ENCODE results near the gene EMID1.
A peak's percentile ranks its signal among the peaks of the same experiment; 100 is the strongest.

The EMID1 gene

DNA sequence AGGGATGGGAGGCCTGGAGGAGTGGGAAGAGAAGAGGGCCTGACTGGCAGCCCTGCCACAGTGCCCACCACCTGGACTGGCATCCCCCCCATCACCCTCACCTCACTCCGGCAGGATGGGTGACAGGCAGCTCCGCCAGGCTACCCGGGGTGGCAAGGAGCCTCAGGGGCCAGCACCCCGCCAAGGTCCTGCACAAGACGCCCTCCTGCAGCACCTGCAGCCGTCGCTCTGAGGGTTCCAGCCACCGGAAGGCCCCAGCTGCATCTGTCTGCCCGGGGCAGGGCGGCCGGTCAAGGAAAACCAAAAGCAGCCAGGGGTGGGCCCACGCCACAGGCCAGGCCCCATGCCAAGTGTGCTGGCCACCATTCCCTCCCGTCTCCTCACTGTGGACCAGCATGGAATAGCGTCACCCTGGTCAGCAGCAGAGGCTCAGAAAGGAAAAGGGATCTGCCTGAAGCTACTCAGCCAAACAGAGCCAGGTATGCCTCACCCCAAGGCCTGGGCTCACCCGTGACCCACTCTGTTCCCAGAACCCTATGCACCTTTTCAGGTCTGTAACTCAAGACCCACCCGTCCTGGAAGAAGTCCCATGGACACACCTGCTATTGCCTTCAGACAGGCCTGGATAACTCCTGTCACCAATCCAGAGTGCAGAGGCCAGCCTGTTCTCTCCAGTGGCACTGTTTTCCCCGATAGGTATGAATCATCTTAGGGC lies 55.1 kb downstream of the EMID1 start:
- DNase-seq, result no peak

DNA sequence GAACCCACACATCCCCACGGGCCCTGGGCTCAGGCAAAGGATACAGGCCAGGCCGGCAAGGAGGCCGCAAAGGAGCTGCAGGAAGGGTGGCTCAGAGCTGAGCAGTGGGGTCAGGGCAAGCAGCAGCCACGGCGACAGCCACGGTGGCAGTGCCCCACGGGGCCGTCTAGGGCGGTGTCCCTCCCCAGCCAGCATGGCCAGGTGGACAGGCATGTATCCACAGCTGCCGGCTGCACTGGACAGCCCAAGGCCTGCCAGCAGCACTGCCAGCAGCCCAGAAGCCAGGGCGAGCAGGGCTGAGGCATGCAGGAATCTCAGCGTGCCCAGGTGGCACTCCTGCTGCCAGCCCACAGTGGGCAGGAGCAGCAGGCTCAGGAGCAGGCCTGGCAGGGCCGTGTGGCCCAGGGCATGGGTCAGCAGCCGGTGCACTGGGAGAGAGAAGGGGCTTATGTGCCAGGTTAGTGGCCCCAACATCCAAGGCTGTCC lies 58.1 kb downstream of the EMID1 start:
- DNase-seq, result no peak

DNA sequence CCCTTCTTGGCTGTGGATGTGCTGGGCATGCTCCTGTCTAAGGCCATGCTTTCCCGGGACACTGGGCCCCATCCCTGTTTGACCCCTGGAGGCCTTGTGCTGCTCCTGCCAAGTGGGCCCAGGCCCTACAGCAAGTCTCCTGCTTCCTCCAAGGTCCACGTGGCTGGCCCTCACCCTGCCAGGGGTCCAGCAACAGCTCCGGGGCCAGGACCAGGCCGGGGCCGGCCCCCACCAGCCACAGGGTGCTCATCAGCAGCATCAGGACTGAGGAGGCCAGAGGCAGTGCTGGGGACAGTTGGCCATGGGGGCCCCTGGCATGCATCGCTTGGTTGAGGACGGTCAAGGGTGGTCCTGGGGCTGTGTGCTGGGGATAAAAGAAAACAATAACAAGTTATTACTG lies 59.6 kb downstream of the EMID1 start:
- no peak for DNase-seq

DNA sequence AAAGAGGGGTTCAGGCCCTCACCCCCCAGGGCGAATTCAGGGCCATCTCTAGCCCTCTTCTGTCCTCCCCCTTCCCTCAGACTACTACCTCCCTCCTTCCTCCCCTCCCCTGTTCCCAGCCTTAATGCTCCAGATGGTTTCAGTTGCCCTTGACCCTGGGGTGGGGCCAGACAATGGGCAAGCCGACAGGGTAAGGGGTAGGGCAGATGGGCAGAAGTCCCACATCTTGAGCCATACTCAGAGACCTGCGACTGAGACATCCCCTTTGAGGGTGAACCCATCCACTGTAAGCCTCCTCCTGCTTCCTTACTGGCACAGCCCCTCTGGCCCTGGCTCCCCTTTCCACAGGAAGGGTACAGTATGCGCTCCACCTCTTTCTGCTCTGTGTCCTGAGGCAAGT lies 60.2 kb downstream of the EMID1 start:
- DNase-seq, result no peak

DNA sequence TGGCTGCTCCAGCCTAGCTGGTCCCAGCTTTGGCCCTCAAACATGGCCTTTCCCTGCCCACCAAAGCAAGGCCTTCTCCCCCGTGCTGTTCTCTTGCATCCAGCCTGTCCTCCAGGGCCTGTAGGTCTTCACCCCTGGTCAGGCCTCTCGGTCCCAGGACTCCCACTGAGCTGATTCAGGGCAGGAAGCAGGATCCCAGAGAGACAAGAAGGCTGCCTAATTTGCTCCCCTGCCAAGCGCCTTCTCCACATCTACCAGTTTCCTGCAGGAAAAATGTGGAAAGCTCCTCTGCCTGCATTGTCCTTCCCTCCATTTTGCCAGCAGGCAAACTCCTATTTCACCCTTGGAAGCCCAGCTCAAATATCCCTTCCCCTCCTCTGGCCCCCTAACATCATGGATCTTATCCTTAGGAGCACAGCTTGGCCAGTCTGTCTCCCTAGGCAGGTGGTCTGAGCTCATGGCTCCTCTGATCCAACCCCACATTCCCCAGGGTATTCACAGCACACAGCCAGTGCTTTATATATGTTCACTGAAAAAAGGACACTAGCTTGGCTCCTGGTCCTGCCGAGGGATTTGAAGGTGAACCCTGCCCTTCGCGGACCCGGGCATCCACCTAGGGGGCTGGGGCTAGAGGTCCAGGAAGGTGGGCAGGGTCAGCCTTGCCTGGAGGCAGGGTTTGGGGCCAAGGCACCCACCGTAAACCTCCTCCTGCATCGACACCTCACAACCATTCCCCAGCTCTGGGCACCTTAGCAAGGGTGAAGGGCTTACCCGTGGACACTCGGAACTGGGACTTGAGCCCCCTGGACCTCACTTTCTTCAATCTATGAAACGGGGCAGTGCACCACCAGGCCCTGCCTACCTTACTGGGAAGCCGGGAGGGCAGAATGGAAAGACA lies 61.1 kb downstream of the EMID1 start:
- no peak for DNase-seq

DNA sequence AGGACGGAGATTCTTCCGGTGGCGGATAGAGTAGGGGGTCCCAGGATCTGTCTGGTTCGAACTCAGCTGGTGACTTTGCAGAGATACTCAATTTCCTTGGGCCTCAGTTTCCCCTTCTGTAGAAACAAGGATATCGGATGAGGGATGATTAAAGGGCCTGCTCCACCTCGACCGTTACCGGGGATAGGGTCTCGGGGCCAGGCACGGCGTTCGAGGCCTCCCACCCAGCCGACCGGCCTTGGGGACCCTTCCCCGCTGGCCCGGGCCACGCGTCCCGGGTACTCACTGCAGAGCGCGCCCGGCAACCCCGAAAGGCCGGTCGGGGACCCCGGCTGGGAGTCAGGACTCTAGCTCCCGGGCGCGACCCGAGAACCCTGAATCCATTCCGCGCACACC lies 61.8 kb downstream of the EMID1 start:
- DNase-seq, result no peak

DNA sequence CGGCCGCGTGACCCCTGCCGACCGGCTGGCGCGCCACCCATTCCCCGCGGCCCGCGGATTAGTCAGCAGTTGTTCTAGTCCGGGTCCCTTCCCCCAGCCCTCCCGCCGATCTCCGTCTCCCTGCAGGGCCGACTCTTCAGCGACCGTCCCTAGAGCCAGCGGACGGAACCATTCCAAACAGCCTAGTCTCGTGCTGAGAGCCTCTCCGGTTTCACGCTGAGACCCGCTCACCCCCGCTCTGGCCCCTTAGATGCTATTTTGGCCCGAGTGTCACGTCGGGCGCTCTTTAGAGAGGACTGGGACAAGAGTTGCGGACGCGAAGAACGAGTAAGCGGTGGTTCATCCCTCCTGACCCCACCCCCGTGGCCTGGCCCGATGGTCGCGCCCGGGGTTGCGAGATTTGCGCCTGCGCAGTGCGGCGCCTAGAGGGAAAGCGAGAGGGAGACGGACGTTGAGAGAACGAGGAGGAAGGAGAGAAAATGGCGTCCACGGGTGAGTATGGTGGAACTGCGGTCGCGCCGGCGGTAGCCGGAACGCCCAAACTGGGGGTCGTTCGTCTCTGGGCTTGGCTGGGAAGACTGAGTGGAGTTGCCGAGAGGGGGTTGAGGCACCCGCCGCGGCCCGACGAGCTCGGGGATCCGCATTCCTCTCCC lies 62.3 kb downstream of the EMID1 start, which contains the start of the genes EWSR1 and RHBDD3:
Gene EWSR1 (plus strand): TSS at position 411 of the 653 bp plus-strand sequence. CDS start 69 bp downstream, at position 480.
Gene RHBDD3 (minus strand): TSS at position 124 of the 653 bp plus-strand sequence. CDS start 2,355 bp downstream, outside the sequence.
- peak; percentile 94 for DNase-seq

DNA sequence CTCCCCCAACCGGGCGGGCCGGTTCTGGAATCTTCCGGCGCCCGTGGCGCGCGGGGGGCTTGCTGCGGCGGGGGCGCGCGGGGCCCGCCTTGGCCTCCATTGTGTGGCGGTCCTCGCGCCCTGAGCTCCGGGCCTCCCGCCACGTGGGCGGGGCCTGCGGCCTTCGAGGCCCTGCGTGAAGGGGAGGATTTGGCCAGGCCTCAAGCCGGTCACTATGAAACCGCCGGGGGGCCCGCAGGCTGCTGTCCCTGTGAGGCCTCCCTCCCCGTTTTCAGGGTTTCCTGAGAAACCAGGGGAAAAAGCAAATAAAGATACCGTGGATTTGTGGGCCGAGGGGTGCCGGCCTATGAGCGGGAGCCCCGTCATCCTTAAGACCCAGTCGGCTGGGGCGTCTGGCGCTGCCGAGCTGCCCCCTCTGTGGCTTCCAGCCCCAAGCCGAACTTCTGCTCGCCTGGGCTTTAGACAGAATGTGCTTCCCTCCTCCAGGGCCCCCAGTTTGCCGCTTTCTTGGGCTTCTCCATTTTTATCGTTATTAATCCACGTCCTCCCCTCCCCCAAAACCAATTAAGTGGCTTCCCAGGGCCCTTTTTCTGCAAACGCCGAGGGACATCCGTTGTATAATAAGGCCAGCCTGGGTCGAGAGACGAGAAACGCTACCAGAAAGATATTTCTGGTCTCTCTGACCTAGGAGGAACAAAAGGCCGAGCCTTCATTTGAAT lies 63.0 kb downstream of the EMID1 start:
- peak; percentile 33 for DNase-seq

DNA sequence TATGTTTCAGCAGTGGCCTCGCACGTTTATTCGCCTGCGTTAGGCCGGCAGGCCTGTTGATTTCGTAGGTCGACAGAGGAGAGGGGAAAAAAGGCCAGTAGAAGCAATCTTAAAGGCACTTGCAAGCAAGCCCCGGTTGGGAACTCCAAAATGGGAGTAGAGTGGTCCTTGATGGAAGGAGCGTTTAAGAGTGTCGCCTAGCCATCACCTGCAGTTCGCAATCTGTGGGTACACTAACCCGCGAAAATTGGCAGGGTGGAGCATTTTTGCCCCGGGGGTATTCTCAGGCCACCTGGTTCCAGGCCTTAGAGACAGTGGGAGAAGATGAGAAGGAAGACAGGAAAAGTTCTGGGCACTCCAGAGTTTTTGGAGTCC lies 63.5 kb downstream of the EMID1 start:
- no peak for DNase-seq

DNA sequence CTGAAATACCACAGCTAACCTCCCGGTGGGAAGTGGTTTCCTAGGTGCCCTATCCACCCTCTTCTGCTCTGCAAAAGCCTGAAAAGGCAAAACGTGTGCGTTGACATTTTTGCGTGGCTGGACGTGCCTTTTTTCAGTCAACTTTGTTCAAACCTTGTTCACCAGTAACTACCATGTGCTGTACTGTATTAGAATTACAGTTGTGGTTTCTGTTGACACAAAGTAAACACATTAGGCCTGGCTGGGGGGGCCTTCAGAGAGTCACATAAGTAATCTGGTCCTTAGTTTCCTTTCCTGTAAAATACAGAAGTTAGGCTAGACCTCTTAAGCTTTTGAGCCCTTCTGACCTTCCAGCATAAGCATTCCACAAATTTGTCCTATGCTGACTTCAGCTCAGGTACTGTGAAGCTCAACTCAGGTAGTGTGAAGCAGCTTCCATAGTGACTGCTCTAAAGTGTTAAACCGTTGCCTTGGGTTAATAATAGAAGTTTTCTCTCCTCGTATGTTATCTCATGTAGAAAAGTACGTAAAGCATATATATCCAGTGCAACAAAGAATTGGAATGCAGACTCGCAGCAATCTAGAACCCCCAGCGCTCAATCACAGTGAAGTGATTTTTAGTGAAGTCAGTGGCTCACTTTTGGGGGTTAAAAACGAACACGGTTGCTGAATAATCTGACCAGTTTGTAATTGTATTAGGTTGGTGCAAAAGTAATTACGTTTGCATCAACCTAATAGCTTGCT lies 64.2 kb downstream of the EMID1 start:
- peak; percentile 11 for DNase-seq

DNA sequence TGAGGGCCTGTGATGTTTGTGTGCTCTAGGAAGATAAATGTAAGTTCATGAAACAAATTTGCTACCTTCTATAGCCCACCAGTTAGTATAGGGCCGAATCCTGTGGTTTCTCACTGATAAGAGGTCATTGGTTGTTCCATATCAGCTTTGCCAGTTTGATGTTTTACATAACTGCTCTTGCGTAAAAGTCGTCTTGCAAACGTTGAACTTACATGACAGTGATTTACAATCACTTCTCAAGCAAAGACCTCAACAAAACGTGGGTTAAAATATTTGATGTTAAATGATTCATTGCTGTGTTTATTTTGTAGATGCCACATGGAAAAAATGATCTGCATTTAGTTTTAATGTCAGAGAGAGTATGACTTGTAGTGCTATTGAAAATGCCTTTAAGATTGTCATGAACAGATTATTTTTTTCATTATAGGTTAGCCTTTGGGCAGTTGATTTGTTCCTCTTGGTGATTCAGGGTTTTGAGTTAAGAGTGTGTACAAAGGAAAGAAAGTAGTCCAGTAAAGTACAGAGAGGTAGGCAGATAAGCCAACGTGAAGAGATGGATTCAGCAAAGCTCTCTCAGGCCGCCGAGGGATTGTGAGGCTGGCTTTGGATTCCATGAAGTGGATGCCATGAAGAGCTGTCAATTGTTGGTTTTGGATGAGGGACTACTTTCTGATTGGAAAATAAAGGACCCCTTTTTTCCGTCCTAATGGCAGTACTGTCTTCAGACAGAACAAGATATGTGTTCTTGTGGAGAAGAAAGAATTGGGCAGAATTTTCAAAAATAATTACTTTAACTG lies 65.0 kb downstream of the EMID1 start:
- DNase-seq, result no peak

DNA sequence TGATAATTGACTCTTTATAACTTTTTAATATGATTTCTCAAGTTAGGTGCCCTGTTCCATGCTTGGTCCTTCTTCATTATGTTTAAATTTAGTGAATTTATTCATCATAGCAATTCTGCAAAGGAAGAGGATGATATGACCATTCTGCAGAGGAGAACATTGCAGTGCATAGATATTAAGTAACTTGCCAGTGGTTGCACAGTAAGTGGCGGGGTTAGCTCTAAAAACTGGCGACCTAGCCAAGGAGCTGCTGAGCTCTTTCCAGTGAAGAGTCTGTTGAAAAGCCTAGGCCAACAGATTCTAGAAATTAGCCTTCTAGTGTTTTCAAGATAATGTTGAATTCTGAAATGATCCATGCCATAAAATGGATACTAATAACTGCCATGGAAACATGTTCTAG lies 66.9 kb downstream of the EMID1 start:
- DNase-seq, result no peak

DNA sequence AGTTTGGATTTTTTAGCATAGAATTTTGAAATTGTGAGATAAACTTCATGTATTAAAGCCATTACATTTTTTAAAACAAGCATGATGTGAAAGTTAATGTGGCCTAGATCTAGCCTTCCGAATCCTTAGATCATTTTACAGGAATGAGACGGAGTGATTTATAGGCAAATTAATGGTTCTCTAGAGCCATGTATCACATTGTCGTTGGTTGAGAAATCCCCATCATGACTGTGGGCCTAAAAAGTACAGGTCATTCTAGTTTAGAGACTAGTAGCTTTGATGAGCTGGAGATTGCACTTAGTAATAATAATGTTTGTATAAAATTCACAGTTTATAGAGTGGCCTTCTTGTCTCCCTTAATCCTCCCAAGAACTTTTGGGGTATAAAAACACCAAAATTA lies 69.5 kb downstream of the EMID1 start:
- no peak for DNase-seq

DNA sequence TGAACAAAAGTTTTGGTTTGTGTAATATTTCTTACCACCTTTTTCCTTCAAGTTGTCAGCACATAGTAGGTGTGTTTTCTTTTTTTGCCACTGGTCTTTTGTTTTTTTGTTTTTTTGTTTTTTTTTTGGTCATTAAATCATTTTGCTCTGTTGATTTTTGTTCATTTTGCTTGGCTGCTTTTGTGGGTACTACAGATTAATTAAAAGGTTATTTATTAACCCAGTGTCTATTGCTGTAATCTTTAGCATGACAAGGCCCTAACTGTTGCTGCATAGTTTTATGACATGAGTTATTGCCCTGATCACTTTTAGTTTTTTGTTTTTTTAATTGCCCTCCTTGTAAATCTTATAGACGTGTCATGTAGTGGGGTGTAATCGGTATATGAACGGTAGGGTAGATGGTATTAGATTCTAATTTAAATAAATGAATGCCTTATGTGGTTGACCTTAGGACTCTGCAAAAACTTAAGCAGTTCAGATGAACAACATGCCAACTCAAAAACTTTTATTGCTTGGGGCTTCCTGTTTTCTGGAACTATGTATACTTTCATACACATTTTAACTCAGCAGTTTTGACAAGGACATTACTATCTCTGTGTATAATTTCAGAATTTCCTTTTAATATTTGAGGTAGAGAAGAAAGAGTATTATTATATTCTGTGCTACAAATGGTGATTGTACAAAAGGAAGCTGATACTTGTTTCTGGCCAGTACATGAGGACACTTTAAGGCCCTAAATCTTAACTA lies 70.3 kb downstream of the EMID1 start:
- DNase-seq, result no peak

DNA sequence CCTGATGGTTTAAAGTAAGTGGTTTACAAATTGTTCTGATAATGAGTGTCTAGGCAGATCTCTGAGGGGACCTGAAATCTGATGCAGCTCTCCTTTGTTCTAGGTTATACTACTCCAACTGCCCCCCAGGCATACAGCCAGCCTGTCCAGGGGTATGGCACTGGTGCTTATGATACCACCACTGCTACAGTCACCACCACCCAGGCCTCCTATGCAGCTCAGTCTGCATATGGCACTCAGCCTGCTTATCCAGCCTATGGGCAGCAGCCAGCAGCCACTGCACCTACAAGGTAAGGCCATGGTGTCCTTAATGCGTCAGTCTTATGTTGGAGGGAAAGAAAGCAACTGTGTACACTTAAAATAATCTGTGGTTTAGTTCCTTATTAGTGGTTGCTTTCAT lies 72.2 kb downstream of the EMID1 start:
- DNase-seq, result no peak

DNA sequence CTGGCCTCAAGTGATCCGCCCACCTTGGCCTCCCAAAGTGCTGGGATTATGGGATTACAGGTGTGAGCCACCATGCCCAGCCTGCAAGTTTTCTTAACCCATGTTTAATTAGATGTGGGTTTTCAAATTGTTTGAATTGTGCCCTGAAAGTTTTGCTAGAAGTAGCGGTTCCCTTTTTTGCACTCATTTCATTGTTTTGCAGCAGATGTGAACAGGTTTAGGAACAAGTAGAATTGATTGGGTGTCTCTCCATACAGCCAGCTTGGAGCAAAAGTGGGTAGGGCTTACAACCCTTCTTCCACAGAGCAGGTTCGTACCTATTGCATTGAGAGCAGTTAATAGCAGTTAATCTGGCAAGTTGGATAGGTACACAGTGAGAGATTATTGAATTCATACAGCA lies 78.5 kb downstream of the EMID1 start:
- no peak for DNase-seq

DNA sequence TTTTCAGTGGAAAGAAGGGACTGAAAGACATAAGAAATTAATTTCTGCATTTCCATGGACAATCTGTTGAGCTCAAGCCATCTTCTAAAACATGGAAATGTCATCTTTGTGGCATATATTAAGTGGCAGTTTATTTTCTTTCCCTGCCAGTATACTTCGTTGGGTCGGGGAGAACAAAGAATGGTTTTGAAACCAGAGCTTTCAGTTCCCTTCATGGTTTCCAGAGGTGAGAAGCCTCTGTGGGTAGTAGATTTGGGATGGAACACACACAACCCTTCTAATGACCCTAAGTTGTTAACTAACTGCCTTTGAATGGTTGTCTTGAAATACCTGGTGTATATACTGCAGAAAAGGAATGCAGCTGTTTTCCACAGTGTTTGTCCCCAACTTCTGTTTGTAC lies 83.1 kb downstream of the EMID1 start:
- no peak for DNase-seq

DNA sequence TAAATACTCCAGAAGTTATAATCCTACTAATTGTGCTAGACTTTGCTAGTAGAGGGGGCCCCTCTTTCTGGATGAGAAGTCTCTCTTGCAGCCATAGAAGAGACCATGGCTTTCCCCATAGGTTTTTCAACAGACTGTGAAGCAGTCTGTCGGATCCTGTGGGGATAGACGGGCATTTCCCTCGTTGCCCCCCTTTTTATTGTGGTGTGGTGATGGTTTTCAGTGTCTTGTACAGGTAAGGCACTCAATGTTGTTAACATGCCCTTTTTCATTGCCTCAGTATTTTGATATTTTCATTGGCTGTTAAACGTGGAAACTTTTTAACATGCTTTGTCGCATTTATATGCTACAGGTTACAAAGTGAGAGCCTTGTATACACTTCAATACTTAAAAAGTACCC lies 84.4 kb downstream of the EMID1 start:
- no peak for DNase-seq

DNA sequence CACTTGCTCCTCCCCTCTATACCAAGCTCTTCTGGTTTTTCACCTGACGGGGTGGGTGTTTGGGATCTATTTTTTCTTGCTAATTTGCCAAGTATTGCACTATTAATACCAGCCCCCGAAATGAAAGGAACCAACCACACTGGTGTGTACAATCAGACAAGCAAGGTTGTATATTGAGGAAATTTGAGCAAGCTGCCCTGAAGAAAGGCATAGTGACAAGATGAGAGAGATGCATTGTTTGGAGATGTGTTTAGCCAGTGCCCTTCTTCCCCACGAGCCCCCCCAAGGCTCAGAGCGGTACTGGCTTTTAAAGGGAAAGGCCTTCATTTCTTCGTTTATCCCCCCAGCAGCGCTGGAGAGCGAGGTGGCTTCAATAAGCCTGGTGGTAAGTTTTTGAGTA lies 85.5 kb downstream of the EMID1 start:
- no peak for DNase-seq

DNA sequence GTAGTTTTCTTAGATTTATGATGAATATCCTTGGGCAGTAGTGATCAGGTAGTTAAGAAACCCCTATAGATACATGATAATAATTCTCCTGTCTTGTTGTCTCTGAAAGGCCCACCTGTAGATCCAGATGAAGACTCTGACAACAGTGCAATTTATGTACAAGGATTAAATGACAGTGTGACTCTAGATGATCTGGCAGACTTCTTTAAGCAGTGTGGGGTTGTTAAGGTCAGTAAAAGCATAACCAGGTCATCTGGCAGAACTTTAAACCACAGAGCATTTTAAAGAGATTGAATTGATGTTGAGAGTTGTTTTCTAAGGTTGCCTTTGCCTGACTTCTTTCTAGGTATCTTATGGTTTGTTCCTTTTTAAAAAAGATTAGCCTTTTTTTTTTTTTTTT lies 86.7 kb downstream of the EMID1 start:
- no peak for DNase-seq
